Motor neuron (in vitro differentiated cells): ENCODE measurements around the gene OLFML2A. TPM values are rescaled to one million over a fixed set of nuclear protein-coding genes. Genes with fewer than 3 reads are reported as not detected.

Source experiments
- ATAC-seq, 8 experiments: fragments of 200-7000 bp; cut with Tn5 transposase; replicated peaks in 6 of 8; 2 replicates each; pipeline ENCODE4 v1.8.0; 2021; ENCODE audit warnings: mild to moderate bottlenecking in 8 of 8, moderate library complexity in 8 of 8
- H3K27ac ChIP-seq, 2 donors: fragments of 250-450 bp; sonication (Bioruptor Pico); 2 replicates each; pipeline ENCODE4 v1.9.0; 2021; ENCODE audit warnings: antibody characterized with exemption in 2 of 2, mild to moderate bottlenecking in 2 of 2, moderate library complexity in 1 of 2
- H3K4me1 ChIP-seq, 2 donors: fragments of 250-450 bp; sonication (Bioruptor Pico); replicated peaks in 1 of 2; 2 replicates each; pipeline ENCODE4 v1.6.1; 2021; ENCODE audit warnings: antibody characterized with exemption in 2 of 2, mild to moderate bottlenecking in 2 of 2, moderate library complexity in 1 of 2
- H3K4me3 ChIP-seq, 5 donors: fragments of 250-450 bp; sonication (Bioruptor Pico); 2 replicates each; pipeline ENCODE4 v1.9.0; 2021; ENCODE audit warnings: antibody characterized with exemption in 5 of 5, mild to moderate bottlenecking in 5 of 5, moderate library complexity in 4 of 5
- WGBS, 10 experiments: fragments of 450-650 bp; shearing (Covaris generic); methylation state at CpG; one replicate each; pipeline ENCODE4 v1.0.0; 2022; 5-methylcytosine and 5-hydroxymethylcytosine counted together
- in situ Hi-C, 9 experiments: fragments of 400-800 bp; cut with MboI; loops; one replicate each; pipeline ENCODE4 v1.15.0; 2021; ENCODE audit warnings: low sequenced_read_pairs in 9 of 9, low pct_unique_long_range_greater_than_20kb in 2 of 9; ENCODE audit not compliant: unreplicated experiment in 9 of 9
- total RNA-seq, 8 experiments: library from RNA; unstranded; fragments of 300-600 nt; gene quantifications; 2 replicates each; pipeline versions ENCODE4 v1.2.3 to v1.2.4, GENCODE V29; 2022

Gene OLFML2A
- total RNA-seq, 8 experiments from 2014 or later: 0.10 to 14.3 (median 0.37) TPM

GRCh38 chr9:124782661-124783574, 6.0 kb downstream of the OLFML2A start:
- Histone ChIP-seq H3K4me3 (no peak overlapping the region), H3K27ac (no peak overlapping the region), H3K4me1 (peaks cover 3 to 10% of the 10 kb centered on the region in 2 donors)
- ATAC-seq: no peak
- 50 to 93% (median 83%) methylated on average over 1 to 4 of the region's 13 CpGs; no CpG with 5 or more reads in 5 of the 10 experiments for WGBS, 10 experiments
- in situ Hi-C loops: loop anchor here in 1 of 9 experiments (10.0 kb wide), 1 partner anchor 62 kb away; no protein-coding TSS in a partner anchor

- Histone ChIP-seq H3K4me1 (peaks cover 3 to 10% of the 10 kb centered on the region in 2 donors), H3K4me3 (no peak overlapping the region), H3K27ac (no peak overlapping the region)
- WGBS, 10 experiments: 55 to 100% (median 83%) methylated on average over 1 to 2 of the region's 2 CpGs; no CpG with 5 or more reads in 3 of the 10 experiments
- in situ Hi-C loops: loop anchor here in 1 of 9 experiments (10.0 kb wide), 1 partner anchor 61 kb away; no protein-coding TSS in a partner anchor
- no peak for ATAC-seq
Measured at GRCh38 chr9:124783830-124784229, 6.9 kb downstream of the OLFML2A start.

DNA sequence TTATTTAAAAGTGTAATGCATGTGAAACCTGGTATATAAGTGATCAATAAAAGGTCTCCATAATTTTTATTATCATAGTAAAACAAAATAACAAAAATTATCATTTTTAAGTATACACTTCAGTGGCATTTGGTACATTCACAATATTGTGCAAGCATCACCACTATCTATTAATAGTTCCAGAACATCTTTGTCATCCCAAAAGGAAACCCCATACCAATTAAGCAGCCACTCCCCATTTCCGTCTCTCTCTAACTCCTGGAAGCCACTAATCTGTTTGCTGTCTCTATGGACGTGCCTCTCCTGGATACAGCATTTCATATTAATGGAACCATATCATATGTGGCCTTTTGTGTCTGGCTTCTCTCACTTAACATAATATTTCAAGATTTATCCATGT, 7.6 kb downstream of the OLFML2A start:
- in situ Hi-C loops: loop anchor here in 1 of 9 experiments (10.0 kb wide), 1 partner anchor 60 kb away; no protein-coding TSS in a partner anchor
- Histone ChIP-seq H3K4me3 (no peak overlapping the region), H3K27ac (no peak overlapping the region), H3K4me1 (peaks cover 0 to 4% of the 10 kb centered on the region in 2 donors)
- WGBS, 10 experiments: 4 to 92% (median 53%) methylated on average over 1 to 2 of the region's 2 CpGs; no CpG with 5 or more reads in 2 of the 10 experiments
- peak in 2 of 8 experiments; percentile 59 to 78 for ATAC-seq

DNA sequence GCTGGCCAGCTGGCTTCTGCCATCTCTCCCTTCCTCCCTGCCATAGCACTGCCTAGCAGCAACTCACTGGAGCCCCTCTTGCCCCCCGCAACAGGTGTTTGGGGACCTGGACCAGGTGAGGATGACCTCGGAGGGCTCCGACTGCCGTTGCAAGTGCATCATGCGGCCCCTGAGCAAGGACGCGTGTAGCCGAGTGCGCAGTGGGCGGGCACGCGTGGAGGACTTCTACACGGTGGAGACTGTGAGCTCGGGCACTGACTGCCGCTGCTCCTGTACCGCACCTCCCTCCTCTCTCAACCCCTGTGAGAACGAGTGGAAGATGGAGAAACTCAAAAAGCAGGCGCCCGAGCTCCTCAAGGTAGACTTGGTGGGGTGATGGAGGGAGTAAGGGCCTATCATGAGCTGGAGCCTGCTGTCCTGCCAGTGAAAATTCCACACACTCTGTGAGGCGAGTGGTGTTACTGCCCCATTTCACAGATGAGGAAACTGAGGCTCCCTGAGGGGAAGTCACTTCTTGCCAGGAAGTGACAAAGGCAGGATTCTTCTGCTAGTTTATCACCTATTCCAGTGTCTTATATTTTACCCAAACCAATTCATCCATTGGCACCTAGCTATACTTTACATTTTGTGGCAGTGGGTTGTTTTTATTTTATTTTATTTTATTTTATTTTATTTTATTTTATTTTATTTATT, 10.1 kb downstream of the OLFML2A start:
- in situ Hi-C loops: loop anchor here in 1 of 9 experiments (10.0 kb wide), 1 partner anchor 58 kb away; no protein-coding TSS in a partner anchor
- Histone ChIP-seq H3K4me1 (no peaks in the 10 kb centered on the region), H3K27ac (no peak overlapping the region), H3K4me3 (no peak overlapping the region)
- 60 to 100% (median 97%) methylated on average over 1 to 9 of the region's 20 CpGs; no CpG with 5 or more reads in 2 of the 10 experiments for WGBS, 10 experiments
- no peak for ATAC-seq

- Histone ChIP-seq H3K4me3 (no peak overlapping the region), H3K4me1 (no peaks in the 10 kb centered on the region), H3K27ac (no peak overlapping the region)
- WGBS, 10 experiments: 20 to 100% (median 100%) methylated on average over 1 to 2 of the region's 3 CpGs; no CpG with 5 or more reads in 3 of the 10 experiments
- in situ Hi-C loops: loop anchor here in 1 of 9 experiments (10.0 kb wide), 1 partner anchor 56 kb away; no protein-coding TSS in a partner anchor
- no peak for ATAC-seq
Measured at GRCh38 chr9:124788542-124789217, 11.7 kb downstream of the OLFML2A start.

- Histone ChIP-seq H3K27ac (no peak overlapping the region), H3K4me1 (no peaks in the 10 kb centered on the region), H3K4me3 (no peak overlapping the region)
- ATAC-seq: no peak
- in situ Hi-C loops: loop anchor here in 1 of 9 experiments (10.0 kb wide), 1 partner anchor 55 kb away; no protein-coding TSS in a partner anchor
- 0 to 100% (median 80%) methylated on average over 1 to 2 of the region's 2 CpGs; no CpG with 5 or more reads in 3 of the 10 experiments for WGBS, 10 experiments
Measured at GRCh38 chr9:124789531-124789930, 12.6 kb downstream of the OLFML2A start.

DNA sequence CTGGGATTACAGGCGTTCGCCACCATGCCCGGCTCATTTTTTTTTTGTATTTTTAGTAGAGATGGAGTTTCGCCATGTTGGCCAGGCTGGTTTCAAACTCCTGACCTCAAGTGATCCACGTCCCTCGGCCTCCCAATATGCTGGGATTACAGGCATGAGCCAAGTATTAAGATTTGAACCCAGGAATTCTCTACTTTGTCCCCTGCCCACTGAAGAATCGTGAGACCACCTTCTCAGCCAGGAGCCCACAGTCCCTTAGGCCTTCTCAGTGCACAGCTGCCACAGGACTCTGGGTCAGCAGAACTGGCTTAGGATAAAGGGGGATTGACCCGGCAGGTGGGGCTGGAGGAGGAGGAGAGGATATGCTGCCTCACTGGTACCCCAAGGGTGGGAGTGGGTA, 13.4 kb downstream of the OLFML2A start:
- H3K4me3 ChIP-seq: no peak overlapping the region
- in situ Hi-C loops: no loop called here
- ATAC-seq: no peak
- no peak overlapping the region for H3K27ac ChIP-seq
- H3K4me1 ChIP-seq: no peaks in the 10 kb centered on the region
- WGBS, 10 experiments: 20 to 100% (median 85%) methylated on average over 1 to 8 of the region's 8 CpGs; no CpG with 5 or more reads in 4 of the 10 experiments

GRCh38 chr9:124790801-124791505, 14.0 kb downstream of the OLFML2A start:
- H3K27ac ChIP-seq: no peak overlapping the region
- no peak for ATAC-seq
- no peak overlapping the region for H3K4me3 ChIP-seq
- no peaks in the 10 kb centered on the region for H3K4me1 ChIP-seq
- in situ Hi-C loops: no loop called here
- 35 to 100% (median 72%) methylated on average over 1 to 4 of the region's 5 CpGs; no CpG with 5 or more reads in 3 of the 10 experiments for WGBS, 10 experiments

GRCh38 chr9:124792257-124793014, 15.5 kb downstream of the OLFML2A start:
- no peak overlapping the region for H3K27ac ChIP-seq
- peak in 2 of 8 experiments; percentile 6 to 8 for ATAC-seq
- no peaks in the 10 kb centered on the region for H3K4me1 ChIP-seq
- no peak overlapping the region for H3K4me3 ChIP-seq
- 59 to 100% (median 85%) methylated on average over 1 to 5 of the region's 8 CpGs; no CpG with 5 or more reads in 2 of the 10 experiments for WGBS, 10 experiments
- in situ Hi-C loops: no loop called here

DNA sequence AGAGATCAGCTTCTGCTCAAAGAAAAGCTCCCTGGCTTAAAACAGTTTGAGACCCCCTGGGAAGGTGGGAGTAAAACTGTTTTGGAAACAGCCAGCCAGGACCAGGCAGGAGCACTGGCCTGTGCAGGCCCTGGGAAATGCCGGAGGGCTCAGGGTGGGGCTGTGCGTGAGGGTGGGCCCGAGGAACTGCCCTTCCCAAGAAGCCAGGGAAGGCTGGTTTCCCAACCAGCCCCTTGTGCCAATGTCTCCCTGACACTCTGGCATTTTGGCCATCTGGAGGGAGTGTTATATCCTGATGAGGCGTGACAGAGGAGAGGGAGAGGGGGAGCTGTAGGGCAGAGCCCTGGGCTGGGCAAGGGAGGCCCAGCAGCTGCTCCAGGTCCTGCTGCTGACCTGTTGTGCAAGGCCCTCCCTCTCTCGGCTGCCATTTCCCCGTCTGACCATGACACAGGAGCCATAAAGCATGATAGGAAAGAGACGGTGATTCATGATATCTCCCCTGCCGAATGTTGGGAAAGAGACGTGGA, 16.1 kb downstream of the OLFML2A start:
- in situ Hi-C loops: no loop called here
- Histone ChIP-seq H3K4me3 (no peak overlapping the region), H3K27ac (no peak overlapping the region), H3K4me1 (no peaks in the 10 kb centered on the region)
- peak in 5 of 8 experiments; percentile 22 to 93 (median 88) for ATAC-seq
- 18 to 100% (median 53%) methylated on average over 3 to 4 of the region's 9 CpGs; no CpG with 5 or more reads in 5 of the 10 experiments for WGBS, 10 experiments

DNA sequence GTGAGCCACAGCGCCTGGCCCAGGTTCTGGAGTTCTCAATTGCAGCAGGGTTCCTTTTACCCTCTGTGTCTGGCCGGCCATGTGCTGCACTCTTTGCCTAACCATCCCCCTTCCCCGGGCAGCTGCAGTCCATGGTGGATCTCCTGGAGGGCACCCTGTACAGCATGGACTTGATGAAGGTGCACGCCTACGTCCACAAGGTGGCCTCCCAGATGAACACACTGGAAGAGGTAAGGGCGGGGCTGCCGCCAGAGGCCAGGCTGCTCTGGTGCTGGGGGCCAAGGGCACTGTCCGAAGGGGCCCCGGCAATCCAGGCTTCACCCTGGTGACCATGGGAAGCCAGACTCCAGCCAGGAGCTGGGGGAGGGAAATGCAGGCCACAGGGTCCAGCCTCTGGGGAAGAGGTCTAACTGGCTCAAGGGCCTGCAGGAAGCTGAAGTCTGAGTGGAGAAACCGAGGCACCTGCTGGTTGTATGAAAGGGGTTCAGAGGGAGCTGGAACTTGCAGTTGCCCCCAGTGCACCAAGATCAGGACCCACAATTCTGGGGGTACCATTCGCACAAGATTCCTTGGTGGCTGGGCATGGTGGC, 18.1 kb downstream of the OLFML2A start:
- Histone ChIP-seq H3K4me3 (no peak overlapping the region), H3K4me1 (no peaks in the 10 kb centered on the region), H3K27ac (no peak overlapping the region)
- ATAC-seq: peak in 1 of 8 experiments; percentile 16
- WGBS, 10 experiments: 80 to 100% (median 100%) methylated on average over 1 of the region's 11 CpGs; no CpG with 5 or more reads in 7 of the 10 experiments
- in situ Hi-C loops: no loop called here
